Measurements from ENCODE around the gene LYZ.
A peak's percentile ranks its signal among the peaks of the same experiment; 100 is the strongest.

The LYZ gene

GRCh38 chr12:69338936-69339335, 9.2 kb upstream of the LYZ start:
- DNase-seq (ENCODE audit: low read depth in 3 of 3) = no peak

GRCh38 chr12:69339999-69340398, 8.2 kb upstream of the LYZ start:
- no peak for DNase-seq (ENCODE audit: low read depth in 3 of 3)

GRCh38 chr12:69341328-69341727, 6.9 kb upstream of the LYZ start:
- DNase-seq (ENCODE audit: low read depth in 3 of 3) = no peak

- DNase-seq (ENCODE audit: low read depth in 3 of 3) = no peak
Observed at GRCh38 chr12:69342421-69342820, 5.8 kb upstream of the LYZ start.

- DNase-seq (ENCODE audit: low read depth in 3 of 3) = no peak
Observed at GRCh38 chr12:69343357-69343756, 4.8 kb upstream of the LYZ start.

- no peak for DNase-seq (ENCODE audit: low read depth in 3 of 3)
Observed at GRCh38 chr12:69343885-69344612, 4.1 kb upstream of the LYZ start.

- DNase-seq (ENCODE audit: low read depth in 3 of 3) = no peak
Observed at GRCh38 chr12:69345077-69345476, 3.1 kb upstream of the LYZ start.

GRCh38 chr12:69345742-69346141, 2.4 kb upstream of the LYZ start:
- DNase-seq (ENCODE audit: low read depth in 3 of 3) = no peak

GRCh38 chr12:69350002-69350626, 1.9 kb downstream of the LYZ start:
- DNase-seq (ENCODE audit: low read depth in 3 of 3) = no peak

- DNase-seq (ENCODE audit: low read depth in 3 of 3) = no peak
Observed at GRCh38 chr12:69350777-69351176, 2.6 kb downstream of the LYZ start.

GRCh38 chr12:69351462-69352236, 3.5 kb downstream of the LYZ start:
- no peak for DNase-seq (ENCODE audit: low read depth in 3 of 3)

GRCh38 chr12:69352904-69353303, 4.7 kb downstream of the LYZ start:
- no peak for DNase-seq (ENCODE audit: low read depth in 3 of 3)

GRCh38 chr12:69354172-69354555, 6.0 kb downstream of the LYZ start:
- DNase-seq (ENCODE audit: low read depth in 3 of 3) = no peak

GRCh38 chr12:69354556-69355187, 6.5 kb downstream of the LYZ start:
- no peak for DNase-seq (ENCODE audit: low read depth in 3 of 3)

- DNase-seq (ENCODE audit: low read depth in 3 of 3) = no peak
Observed at GRCh38 chr12:69355363-69356028, 7.3 kb downstream of the LYZ start.

GRCh38 chr12:69359531-69360347, 11.6 kb downstream of the LYZ start, which contains the start of gene YEATS4:
Gene YEATS4 (plus strand): TSS chr12:69359743. CDS start chr12:69359973, 230 bp downstream.
- DNase-seq (ENCODE audit: low read depth in 3 of 3) = peak; percentile 77 to 83 (median 77)

- DNase-seq (ENCODE audit: low read depth in 3 of 3) = no peak
Observed at GRCh38 chr12:69360348-69360672, 12.1 kb downstream of the LYZ start.

- DNase-seq (ENCODE audit: low read depth in 3 of 3) = no peak
Observed at GRCh38 chr12:69366796-69367195, 18.6 kb downstream of the LYZ start.

- DNase-seq (ENCODE audit: low read depth in 3 of 3) = no peak
Observed at GRCh38 chr12:69368171-69368570, 20.0 kb downstream of the LYZ start.

- DNase-seq (ENCODE audit: low read depth in 3 of 3) = no peak
Observed at GRCh38 chr12:69383074-69383473, 34.9 kb downstream of the LYZ start.

GRCh38 chr12:69385038-69385437, 36.9 kb downstream of the LYZ start:
- no peak for DNase-seq (ENCODE audit: low read depth in 3 of 3)
